Liver (tissue), 3 donors: ENCODE results near the gene ZNRF4.

Experiments used
- RAD21 ChIP-seq, 2 donors: IDR thresholded peaks; 2 replicates each; pipeline ENCODE4 v1.6.1; 2016; ENCODE audit warnings: antibody characterized with exemption in 2 of 2, mild to moderate bottlenecking in 2 of 2
- SP1 ChIP-seq: IDR thresholded peaks from 2 replicates; pipeline ENCODE4 v1.6.1; 2018; ENCODE audit warnings: antibody characterized with exemption, mild to moderate bottlenecking
- TAF1 ChIP-seq: conservative IDR thresholded peaks from 2 replicates; pipeline ENCODE4 v1.6.1; 2016; ENCODE audit warnings: antibody characterized with exemption, mild to moderate bottlenecking
- YY1 ChIP-seq: IDR thresholded peaks from 2 replicates; pipeline ENCODE4 v1.6.1; 2016; ENCODE audit warnings: antibody characterized with exemption, mild to moderate bottlenecking
- TF ChIP-seq, protein P1 (sequence below): fragments of 150-350 bp; IDR thresholded peaks from 2 replicates; pipeline ENCODE4 v1.5.1; 2017; ENCODE audit warnings: improper control_type of control experiment, low read depth, low read length; ENCODE audit not compliant: missing input control
- TF ChIP-seq, protein P2 (sequence below): IDR thresholded peaks from 2 replicates; pipeline ENCODE4 v1.6.1; 2016; ENCODE audit warnings: antibody characterized with exemption, mild to moderate bottlenecking
- donor health status: healthy.
- donor health status: healthy.

DNA sequence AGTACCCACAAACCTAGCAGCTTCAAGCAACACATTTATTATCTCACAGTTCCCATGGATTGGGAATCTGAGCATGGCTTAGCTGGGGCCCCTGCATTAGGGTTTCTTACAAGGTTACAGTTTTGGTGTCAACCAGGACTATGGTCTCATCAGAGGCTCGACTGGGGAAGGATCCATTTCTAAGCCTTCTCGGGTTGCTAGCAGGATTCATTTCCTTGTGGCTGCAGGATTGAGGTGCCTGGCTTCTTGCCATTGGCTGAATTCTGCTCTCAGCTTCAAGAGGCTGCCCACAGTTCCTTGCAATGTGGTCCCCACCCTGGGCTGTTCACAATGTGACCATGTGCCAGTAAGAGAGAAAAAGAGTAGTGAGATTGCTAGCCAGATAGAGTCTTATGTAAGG lies 26.7 kb downstream of the ZNRF4 start:
- TF ChIP-seq, protein P1, sequence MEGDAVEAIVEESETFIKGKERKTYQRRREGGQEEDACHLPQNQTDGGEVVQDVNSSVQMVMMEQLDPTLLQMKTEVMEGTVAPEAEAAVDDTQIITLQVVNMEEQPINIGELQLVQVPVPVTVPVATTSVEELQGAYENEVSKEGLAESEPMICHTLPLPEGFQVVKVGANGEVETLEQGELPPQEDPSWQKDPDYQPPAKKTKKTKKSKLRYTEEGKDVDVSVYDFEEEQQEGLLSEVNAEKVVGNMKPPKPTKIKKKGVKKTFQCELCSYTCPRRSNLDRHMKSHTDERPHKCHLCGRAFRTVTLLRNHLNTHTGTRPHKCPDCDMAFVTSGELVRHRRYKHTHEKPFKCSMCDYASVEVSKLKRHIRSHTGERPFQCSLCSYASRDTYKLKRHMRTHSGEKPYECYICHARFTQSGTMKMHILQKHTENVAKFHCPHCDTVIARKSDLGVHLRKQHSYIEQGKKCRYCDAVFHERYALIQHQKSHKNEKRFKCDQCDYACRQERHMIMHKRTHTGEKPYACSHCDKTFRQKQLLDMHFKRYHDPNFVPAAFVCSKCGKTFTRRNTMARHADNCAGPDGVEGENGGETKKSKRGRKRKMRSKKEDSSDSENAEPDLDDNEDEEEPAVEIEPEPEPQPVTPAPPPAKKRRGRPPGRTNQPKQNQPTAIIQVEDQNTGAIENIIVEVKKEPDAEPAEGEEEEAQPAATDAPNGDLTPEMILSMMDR: no peak
- TF ChIP-seq YY1 (no peak), TAF1 (no peak), RAD21 (IDR thresholded peaks at IDR 0.05) (no peak), SP1 (no peak)
- TF ChIP-seq, protein P2, sequence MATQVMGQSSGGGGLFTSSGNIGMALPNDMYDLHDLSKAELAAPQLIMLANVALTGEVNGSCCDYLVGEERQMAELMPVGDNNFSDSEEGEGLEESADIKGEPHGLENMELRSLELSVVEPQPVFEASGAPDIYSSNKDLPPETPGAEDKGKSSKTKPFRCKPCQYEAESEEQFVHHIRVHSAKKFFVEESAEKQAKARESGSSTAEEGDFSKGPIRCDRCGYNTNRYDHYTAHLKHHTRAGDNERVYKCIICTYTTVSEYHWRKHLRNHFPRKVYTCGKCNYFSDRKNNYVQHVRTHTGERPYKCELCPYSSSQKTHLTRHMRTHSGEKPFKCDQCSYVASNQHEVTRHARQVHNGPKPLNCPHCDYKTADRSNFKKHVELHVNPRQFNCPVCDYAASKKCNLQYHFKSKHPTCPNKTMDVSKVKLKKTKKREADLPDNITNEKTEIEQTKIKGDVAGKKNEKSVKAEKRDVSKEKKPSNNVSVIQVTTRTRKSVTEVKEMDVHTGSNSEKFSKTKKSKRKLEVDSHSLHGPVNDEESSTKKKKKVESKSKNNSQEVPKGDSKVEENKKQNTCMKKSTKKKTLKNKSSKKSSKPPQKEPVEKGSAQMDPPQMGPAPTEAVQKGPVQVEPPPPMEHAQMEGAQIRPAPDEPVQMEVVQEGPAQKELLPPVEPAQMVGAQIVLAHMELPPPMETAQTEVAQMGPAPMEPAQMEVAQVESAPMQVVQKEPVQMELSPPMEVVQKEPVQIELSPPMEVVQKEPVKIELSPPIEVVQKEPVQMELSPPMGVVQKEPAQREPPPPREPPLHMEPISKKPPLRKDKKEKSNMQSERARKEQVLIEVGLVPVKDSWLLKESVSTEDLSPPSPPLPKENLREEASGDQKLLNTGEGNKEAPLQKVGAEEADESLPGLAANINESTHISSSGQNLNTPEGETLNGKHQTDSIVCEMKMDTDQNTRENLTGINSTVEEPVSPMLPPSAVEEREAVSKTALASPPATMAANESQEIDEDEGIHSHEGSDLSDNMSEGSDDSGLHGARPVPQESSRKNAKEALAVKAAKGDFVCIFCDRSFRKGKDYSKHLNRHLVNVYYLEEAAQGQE: no peak
